A549 (cell line): ENCODE measurements around the gene UBE2U.

Experiments
- BHLHE40 ChIP-seq: IDR thresholded peaks from 2 replicates; pipeline ENCODE4 v1.6.1; 2012; ENCODE audit warnings: low read depth, low read length, inconsistent platforms
- EHMT2 ChIP-seq: fragments of 200-600 bp; sonication (generic); IDR thresholded peaks from 2 replicates; pipeline ENCODE4 v1.6.1; 2016; ENCODE audit warnings: antibody characterized with exemption, low read depth, mild to moderate bottlenecking, moderate library complexity
- POLR2A ChIP-seq: IDR thresholded peaks from 2 replicates; pipeline ENCODE4 v1.6.1; 2012; ENCODE audit warnings: mild to moderate bottlenecking, low read length
- RAD21 ChIP-seq, 2 experiments: fragments of >200 bp in 1 of 2; sonication (Bioruptor Twin) in 1 of 2; formaldehyde crosslinking in 1 of 2; IDR thresholded peaks in 1 of 2; conservative IDR thresholded peaks in 1 of 2; 2 replicates in 1 of 2; 3 replicates in 1 of 2; pipeline ENCODE4 v1.6.1; 2012 to 2018; ENCODE audit warnings: inconsistent platforms in 1 of 2
- TF ChIP-seq, protein P1 (sequence below): fragments of >200 bp; sonication (Bioruptor Twin); formaldehyde crosslinking; IDR thresholded peaks from 3 replicates; pipeline ENCODE4 v1.5.1; 2016
- TF ChIP-seq, protein P2 (sequence below): IDR thresholded peaks from 2 replicates; pipeline ENCODE4 v1.6.1; 2012; ENCODE audit warnings: low read depth, borderline replicate concordance
- TF ChIP-seq, protein P3 (sequence below): IDR thresholded peaks from 2 replicates; pipeline ENCODE4 v1.6.1; 2012

DNA sequence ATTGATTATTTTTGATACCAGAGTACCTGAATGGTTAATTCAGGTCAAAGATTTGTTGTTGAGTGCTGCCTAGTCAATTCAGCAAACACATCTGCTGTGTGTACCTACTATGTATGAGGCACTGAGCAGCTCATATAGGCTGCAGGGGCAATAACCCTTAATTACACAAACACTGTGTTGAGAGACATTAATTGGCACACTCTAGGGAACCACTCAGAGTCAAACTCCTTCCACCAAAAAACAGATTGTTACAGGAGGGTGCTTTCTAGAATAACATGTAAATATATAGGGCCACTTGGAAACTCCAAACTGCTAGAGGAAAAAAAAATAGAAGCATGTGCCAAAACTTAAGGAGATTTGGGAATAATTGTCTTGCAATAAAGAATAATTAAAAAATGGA, 31.3 kb downstream of the UBE2U start:
- TF ChIP-seq RAD21 (conservative IDR thresholded peaks at IDR 0.05 in 1 of 2, IDR thresholded peaks at IDR 0.05 in 1 of 2) = no peak
- TF ChIP-seq EHMT2 = no peak
- TF ChIP-seq, protein P1, sequence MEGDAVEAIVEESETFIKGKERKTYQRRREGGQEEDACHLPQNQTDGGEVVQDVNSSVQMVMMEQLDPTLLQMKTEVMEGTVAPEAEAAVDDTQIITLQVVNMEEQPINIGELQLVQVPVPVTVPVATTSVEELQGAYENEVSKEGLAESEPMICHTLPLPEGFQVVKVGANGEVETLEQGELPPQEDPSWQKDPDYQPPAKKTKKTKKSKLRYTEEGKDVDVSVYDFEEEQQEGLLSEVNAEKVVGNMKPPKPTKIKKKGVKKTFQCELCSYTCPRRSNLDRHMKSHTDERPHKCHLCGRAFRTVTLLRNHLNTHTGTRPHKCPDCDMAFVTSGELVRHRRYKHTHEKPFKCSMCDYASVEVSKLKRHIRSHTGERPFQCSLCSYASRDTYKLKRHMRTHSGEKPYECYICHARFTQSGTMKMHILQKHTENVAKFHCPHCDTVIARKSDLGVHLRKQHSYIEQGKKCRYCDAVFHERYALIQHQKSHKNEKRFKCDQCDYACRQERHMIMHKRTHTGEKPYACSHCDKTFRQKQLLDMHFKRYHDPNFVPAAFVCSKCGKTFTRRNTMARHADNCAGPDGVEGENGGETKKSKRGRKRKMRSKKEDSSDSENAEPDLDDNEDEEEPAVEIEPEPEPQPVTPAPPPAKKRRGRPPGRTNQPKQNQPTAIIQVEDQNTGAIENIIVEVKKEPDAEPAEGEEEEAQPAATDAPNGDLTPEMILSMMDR = no peak
- TF ChIP-seq POLR2A = no peak
- no peak for TF ChIP-seq BHLHE40
- TF ChIP-seq, protein P2, sequence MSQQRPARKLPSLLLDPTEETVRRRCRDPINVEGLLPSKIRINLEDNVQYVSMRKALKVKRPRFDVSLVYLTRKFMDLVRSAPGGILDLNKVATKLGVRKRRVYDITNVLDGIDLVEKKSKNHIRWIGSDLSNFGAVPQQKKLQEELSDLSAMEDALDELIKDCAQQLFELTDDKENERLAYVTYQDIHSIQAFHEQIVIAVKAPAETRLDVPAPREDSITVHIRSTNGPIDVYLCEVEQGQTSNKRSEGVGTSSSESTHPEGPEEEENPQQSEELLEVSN = no peak
- TF ChIP-seq, protein P3, sequence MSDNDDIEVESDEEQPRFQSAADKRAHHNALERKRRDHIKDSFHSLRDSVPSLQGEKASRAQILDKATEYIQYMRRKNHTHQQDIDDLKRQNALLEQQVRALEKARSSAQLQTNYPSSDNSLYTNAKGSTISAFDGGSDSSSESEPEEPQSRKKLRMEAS = no peak
